NK-92 (cell line): Measurements from ENCODE around the gene OR6J1.
"Not testable (repeated sequence)": the region's sequence is repeated elsewhere in the genome, so short reads cannot be mapped to it uniquely, and the experiment has no call there.

ENCODE experiments used
- DNase-seq: peaks from one replicate; lab custom pipeline; 2025; ENCODE audit not compliant: unreplicated experiment; lab: John Stamatoyannopoulos, UW

OR6J1 gene

DNA sequence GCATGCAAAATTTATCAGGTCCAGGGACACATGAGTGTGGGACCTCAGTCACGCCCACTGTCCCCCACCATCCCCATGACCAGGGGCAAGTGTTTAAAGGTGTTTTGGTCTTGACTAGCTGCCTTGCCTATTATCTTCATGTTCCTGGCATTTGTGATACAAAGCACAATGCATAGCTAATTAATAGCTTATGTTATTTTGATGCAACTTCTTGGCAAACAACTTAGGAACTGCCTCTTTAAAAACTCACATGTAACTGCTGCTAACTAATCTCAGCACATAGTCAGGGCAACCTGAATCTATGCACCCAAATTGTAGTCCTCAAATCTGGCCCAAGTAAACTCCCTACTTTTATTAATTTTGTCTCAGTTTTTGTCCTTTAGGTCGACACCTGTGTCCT is 7.4 kb upstream of the OR6J1 start:
- no peak for DNase-seq

GRCh38 chr14:22650960-22651521 is 6.9 kb upstream of the OR6J1 start:
- no peak for DNase-seq

- no peak for DNase-seq
These were observed 6.0 kb upstream of the OR6J1 start for GRCh38 chr14:22650046-22650739.

DNA sequence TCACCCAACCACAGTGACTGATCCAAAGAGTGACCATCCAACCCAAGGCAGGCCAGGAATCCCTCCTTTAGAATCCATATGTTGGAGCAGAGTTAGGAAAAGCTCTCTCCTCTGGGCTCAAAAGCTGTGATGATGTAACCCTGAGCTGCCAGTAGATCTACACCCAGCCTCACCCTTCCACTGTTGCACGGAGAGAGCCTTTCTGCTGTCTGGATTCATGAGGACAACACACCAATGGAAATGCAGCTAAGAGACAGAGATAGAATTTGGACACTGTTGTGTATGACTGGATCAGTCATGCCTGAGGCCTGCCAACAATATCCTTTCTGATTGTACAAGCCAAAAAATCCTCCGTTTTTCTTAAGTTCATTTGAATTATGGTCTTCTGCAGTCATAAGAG is 4.4 kb upstream of the OR6J1 start:
- DNase-seq = no peak

- DNase-seq = no peak
These were observed 2.6 kb upstream of the OR6J1 start for GRCh38 chr14:22646570-22647254.

- DNase-seq = no peak
These were observed 2.3 kb downstream of the OR6J1 start for GRCh38 chr14:22641846-22642245.

DNA sequence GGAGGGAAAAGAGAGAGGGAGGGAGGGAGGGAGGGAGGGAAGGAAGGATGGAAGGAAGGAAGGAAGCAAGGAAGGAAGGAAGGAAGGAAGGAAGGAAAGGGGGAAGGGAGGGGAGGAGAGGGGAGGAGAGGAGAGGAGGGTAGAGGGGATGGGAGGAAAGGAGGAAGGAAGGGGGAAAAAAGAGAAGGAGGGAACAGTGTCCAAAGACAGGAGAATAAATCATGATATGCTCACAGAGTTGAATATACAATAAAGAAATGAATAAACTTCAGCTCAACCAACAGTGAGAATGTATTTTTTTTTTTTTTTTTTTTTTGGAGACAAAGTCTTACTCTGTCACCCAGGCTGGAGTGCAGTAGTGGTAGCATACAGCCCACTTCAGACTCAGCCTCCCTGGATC is 4.0 kb downstream of the OR6J1 start:
- no peak for DNase-seq

DNA sequence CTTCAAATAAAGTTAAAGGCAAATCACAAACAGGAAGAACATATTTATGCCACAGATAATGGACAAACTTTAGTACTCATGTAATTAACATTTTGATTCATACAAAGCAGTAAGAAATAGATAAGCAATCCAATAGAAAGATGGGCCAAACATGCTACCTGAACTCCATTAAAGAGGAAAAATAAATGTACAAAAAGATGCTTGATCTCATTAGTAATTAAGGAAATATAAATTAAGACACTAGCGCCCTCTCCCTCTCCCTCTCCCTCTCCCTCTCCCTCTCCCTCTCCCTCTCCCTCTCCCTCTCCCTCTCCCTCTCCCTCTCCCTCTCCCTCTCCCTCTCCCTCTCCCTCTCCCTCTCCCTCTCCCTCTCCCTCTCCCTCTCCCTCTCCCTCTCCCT is 8.2 kb downstream of the OR6J1 start:
- not testable (repeated sequence) for DNase-seq

- no peak for DNase-seq
These were observed 9.8 kb downstream of the OR6J1 start for GRCh38 chr14:22634233-22634900.

- DNase-seq = no peak
These were observed 13.7 kb downstream of the OR6J1 start for GRCh38 chr14:22630486-22630885.

DNA sequence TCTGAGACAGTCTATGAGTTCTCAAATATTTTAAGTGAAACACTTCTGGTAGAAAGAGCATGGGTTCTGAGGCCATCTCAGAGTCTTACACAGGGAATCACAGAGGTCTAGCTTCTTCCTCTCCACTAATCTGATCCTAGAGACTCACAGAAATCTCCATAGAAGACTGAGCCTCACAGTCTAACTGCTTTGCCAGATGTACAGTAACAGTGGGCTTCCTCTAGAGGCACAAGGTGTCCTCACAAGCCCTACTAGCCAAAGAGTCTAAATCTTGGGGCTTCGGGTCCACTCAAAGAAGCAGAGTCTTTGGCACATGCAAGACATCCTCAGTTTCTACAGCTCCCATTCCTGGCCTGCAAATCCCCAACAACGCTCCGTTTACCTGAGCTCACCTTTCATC is 14.1 kb downstream of the OR6J1 start:
- DNase-seq = no peak

DNA sequence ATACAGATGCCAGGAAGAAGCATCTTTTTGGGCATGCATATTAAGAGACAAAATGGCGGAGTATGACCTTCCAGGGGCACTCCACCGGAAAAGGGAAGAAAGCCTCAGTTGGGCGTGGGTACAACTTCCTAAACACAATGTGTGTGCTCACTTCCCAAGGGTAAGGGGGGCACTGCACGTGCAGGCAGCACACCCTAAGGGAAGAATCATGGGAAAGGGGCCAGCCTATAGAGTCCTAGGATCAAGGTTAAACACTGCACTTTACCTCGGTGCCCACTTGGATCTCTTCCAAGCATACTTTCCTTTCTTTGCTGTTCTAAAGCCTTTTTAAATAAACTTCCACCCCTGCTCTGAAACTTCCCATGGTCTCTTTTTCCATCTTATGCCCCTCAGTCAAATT is 14.8 kb downstream of the OR6J1 start:
- no peak for DNase-seq

DNA sequence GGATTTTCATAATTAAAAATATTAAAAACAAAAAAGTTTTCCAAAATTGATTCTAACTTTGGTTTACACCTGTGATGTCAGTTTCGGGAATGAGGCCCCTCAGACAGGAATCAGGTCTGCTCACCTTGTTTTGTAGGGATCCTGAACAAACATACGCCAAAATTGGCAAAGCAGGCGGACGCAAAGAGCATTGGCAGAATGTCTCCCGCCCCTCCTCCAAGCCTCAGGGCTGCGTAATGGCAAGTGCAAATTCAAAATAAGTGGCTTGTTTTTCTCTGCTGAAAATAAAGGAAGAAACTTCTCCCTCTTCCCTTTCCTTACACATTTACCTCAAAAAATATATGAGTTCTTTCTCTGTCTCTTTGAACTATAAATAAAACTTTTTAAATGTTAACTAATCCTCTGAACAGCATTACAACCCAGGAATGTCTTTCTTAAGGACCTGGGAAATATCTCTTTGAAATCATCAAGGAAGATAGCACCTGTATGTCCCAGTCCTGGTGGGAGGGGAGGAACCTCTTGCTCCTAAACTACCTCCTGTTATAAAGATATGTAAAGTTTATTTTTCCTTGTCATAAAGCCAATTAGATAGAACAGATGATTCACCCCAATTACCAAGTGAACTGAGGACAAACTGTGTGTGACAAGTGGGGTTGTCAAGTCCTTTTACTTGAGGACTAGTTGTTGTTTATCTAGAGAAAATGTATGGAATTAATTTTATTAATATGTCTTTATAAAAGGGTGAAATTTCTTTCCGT is 16.5 kb downstream of the OR6J1 start:
- no peak for DNase-seq

- no peak for DNase-seq
These were observed 17.6 kb downstream of the OR6J1 start for GRCh38 chr14:22626590-22626989.

DNA sequence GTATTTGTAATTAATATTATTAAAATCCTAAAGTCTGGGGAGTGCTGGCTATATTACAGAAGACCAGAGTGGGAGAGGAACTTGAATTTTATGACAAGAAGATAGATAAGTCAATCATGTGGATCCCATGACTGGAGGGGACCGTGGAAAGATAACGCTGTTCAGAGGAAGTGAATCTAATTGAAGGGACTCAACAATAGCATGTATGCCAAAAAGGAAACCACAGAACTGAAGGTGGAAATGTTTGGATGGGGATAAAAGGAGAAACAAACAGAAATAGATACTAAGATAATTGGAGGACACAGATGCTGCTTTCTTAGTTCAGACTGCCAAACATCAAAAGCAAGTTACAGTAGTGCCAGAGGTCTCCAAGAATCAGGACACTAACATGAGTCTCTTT is 21.1 kb downstream of the OR6J1 start:
- DNase-seq = no peak

DNA sequence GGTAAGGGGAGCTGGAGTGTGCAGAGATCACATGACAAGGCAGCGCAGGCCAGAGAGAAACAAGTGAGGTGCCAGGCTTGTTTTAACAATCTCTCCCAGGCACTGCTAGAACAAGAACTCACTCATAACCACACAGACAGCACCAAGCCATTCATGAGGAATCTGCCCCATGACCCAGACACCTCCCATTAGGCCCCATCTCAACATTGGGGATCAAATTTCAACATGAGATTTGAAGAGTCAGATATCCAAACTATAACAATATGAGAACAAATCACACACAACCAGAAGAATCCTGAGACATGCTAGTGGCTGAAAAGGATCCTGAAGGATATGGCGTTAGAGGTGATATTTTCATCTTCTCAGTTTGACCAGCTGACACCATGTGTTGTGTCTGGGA is 21.9 kb downstream of the OR6J1 start:
- DNase-seq = no peak

DNA sequence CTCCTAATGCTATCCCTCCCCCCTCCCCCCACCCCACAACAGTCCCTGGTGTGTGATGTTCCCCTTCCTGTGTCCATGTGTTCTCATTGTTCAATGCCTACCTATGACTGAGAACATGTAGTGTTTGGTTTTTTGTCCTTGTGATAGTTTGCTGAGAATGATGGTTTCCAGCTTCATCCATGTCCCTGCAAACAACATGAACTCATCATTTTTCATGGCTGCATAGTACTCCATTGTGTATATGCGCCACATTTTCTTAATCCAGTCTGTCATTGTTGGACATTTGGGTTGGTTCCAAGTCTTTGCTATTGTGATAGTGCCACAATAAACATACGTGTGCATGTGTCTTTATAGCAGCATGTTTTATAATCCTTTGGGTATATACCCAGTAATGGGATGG is 28.4 kb downstream of the OR6J1 start:
- DNase-seq = not testable (repeated sequence)

DNA sequence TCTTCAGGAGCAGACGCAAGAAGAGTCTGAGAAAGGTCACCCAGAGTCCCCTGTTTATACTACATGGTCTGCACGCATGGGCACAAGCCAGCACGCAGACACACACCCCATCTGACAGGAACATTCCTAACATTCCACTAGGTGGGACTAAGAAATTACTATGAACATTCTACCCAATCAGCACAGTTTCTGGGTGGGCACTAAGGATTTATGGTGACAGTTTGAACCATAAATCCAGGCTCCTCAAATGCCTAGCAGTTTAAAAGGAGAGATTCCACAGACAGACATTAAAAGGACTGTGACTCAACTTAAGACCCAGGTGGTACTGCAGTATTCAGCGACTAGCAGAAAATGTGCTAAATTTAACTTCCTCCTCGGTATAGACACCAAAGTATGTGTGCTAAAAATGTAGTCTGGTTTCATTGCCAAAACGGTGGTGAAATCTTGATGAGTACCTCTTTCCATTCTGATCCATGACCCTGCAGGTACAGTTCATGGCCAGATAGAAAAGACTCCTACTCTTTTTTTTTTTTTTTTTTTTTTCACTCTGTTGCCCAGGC is 29.8 kb downstream of the OR6J1 start:
- no peak for DNase-seq

DNA sequence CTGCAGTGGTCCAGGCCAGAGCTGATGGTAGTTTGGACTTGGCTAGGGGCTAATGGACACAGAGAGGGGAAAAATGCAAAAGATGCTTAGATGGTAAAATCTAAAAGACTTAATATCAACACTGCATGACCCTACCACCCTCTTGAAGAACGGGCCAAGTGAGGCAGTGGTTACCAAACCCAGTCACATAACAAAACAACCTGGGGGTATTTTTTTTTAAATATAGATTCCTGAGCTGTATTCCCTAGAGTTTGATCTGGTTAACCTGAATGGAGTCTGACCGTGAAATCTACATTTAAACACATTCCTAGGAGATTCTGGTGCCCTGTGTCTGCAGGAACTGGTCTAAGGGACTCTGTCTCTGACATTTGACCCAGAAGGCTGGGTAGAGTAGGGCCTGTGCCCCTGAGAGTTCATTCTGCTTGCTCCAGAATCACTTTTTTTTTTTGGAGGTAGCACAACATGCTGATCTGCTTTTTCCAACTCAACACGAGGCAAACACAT is 30.4 kb downstream of the OR6J1 start:
- DNase-seq = no peak

DNA sequence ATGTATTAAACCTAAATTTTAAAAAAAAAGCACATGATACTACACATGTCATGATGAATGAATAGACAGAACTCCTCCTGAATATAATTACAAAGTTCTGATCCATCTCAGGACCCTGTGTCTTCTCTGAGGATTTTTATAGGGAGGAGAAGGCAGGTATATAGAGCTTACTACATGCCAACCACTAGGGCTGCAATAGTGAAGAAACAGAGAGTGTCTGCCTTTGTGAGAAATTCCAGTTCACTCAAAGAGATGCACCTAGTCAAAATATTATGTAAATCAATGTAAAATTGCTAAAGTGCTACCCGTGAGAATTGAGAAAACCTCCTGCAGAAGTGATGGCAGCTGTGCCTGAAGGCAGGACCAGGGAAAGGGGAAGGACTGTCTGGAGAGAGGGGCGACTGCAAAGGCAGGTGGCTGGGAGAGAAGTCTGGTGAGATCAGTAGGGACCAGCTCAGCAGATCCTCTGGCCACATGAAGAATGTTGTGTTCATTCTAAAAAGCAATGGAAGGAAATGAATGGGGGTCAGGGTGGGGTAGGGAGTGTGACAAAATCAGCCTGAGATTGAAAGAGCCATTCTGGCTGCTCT is 31.0 kb downstream of the OR6J1 start:
- DNase-seq = no peak
